Transverse colon (tissue), 4 donors: ENCODE measurements around the gene ARL15.

Experiments used
- CTCF ChIP-seq, 5 experiments: fragments of 200-600 bp in 3 of 5; fragments of 450-650 bp in 2 of 5; sonication (generic) in 3 of 5; IDR thresholded peaks; 1 replicate in 2 of 5; 2 replicates in 3 of 5; pipeline ENCODE4 v1.5.1; 2016 to 2017; ENCODE audit warnings: antibody characterized with exemption in 5 of 5, inconsistent platforms in 3 of 5, mild to moderate bottlenecking in 2 of 5, moderate library complexity in 1 of 5
- EP300 ChIP-seq: sonication (generic); formaldehyde crosslinking; IDR thresholded peaks from one replicate; pipeline ENCODE4 v1.6.1; 2017; ENCODE audit warnings: antibody characterized with exemption, low read depth
- POLR2A ChIP-seq: fragments of 450-650 bp; IDR thresholded peaks from one replicate; pipeline ENCODE4 v1.6.1; 2016; ENCODE audit warnings: antibody characterized with exemption, mild to moderate bottlenecking, moderate library complexity
- POLR2AphosphoS5 ChIP-seq, 3 donors: sonication (generic); formaldehyde crosslinking; IDR thresholded peaks; one replicate each; pipeline ENCODE4 v1.6.1; 2016; ENCODE audit warnings: antibody characterized with exemption in 3 of 3

GRCh38 chr5:54040804-54041203 lies 269.6 kb downstream of the ARL15 start:
- TF ChIP-seq CTCF (IDR thresholded peaks at IDR 0.05) (no peak), POLR2A (no peak), EP300 (no peak), POLR2AphosphoS5 (IDR thresholded peaks at IDR 0.05) (no peak)
